Loucy (cell line): ENCODE measurements around the gene ANKRD36.
"Not testable (repeated sequence)": the region's sequence is repeated elsewhere in the genome, so short reads cannot be mapped to it uniquely, and the experiment has no call there.

Experiments used
- H2AFZ ChIP-seq: fragments of 200-600 bp; sonication (generic); 2 replicates; pipeline ENCODE4 v1.6.0; 2016; ENCODE audit warnings: antibody characterized with exemption, mild to moderate bottlenecking, low read length, moderate library complexity
- H3F3A ChIP-seq: fragments of 200-600 bp; 2 replicates; pipeline ENCODE4 v1.6.0; 2016; ENCODE audit warnings: antibody characterized with exemption, low read depth, mild to moderate bottlenecking
- H3K27me3 ChIP-seq: fragments of 200-600 bp; sonication (generic); 2 replicates; pipeline ENCODE4 v1.6.1; 2014; ENCODE audit warnings: low read length, mild to moderate bottlenecking; ENCODE audit not compliant: insufficient read depth, poor library complexity, severe bottlenecking
- H3K36me3 ChIP-seq: fragments of 200-600 bp; sonication (generic); 2 replicates; pipeline ENCODE4 v1.6.1; 2016; ENCODE audit warnings: low read length; ENCODE audit not compliant: insufficient read depth
- H3K4me1 ChIP-seq: fragments of 200-600 bp; sonication (generic); 2 replicates; pipeline ENCODE4 v1.5.1; 2014; ENCODE audit warnings: low read length, mild to moderate bottlenecking; ENCODE audit not compliant: insufficient read depth, poor library complexity, severe bottlenecking
- H3K4me2 ChIP-seq: fragments of 200-600 bp; sonication (generic); 2 replicates; pipeline ENCODE4 v1.6.0; 2014; ENCODE audit warnings: antibody characterized with exemption, low read length, low read depth, mild to moderate bottlenecking; ENCODE audit not compliant: poor library complexity, severe bottlenecking
- H3K4me3 ChIP-seq: fragments of 200-600 bp; sonication (generic); 2 replicates; pipeline ENCODE4 v1.5.1; 2014; ENCODE audit warnings: low read length, mild to moderate bottlenecking, mixed read lengths; ENCODE audit not compliant: poor library complexity, severe bottlenecking
- H3K79me2 ChIP-seq: fragments of 200-600 bp; sonication (generic); 2 replicates; pipeline ENCODE4 v1.6.1; 2014; ENCODE audit warnings: low read length; ENCODE audit not compliant: insufficient read depth
- H3K9ac ChIP-seq: fragments of 200-600 bp; sonication (generic); 2 replicates; pipeline ENCODE4 v1.6.0; 2014; ENCODE audit warnings: mild to moderate bottlenecking, low read depth, low read length, moderate library complexity; ENCODE audit not compliant: poor library complexity, severe bottlenecking
- H3K9me2 ChIP-seq: fragments of 200-600 bp; sonication (generic); replicated peaks from 2 replicates; pipeline ENCODE4 v1.6.1; 2016; ENCODE audit warnings: low read depth, low read length, mixed read lengths
- H3K9me3 ChIP-seq: fragments of 200-600 bp; sonication (generic); 2 replicates; pipeline ENCODE4 v1.6.1; 2014; ENCODE audit warnings: mild to moderate bottlenecking, antibody characterized with exemption, low read length, low read depth; ENCODE audit not compliant: insufficient read depth
- H4K20me1 ChIP-seq: fragments of 200-600 bp; sonication (generic); 2 replicates; pipeline ENCODE4 v1.6.0; 2014; ENCODE audit warnings: antibody characterized with exemption, low read length, mild to moderate bottlenecking; ENCODE audit not compliant: insufficient read depth, poor library complexity, severe bottlenecking
- EZH2phosphoT487 ChIP-seq: fragments of 200-600 bp; IDR thresholded peaks from 2 replicates; pipeline ENCODE4 v1.6.1; 2018; ENCODE audit warnings: antibody characterized with exemption, mild to moderate bottlenecking, moderate library complexity, borderline replicate concordance
- TF ChIP-seq, protein P1 (sequence below): fragments of 200-600 bp; sonication (generic); conservative IDR thresholded peaks from 2 replicates; pipeline ENCODE4 v1.5.1; 2014; ENCODE audit warnings: mild to moderate bottlenecking, antibody characterized with exemption, low read length

Gene ANKRD36

DNA sequence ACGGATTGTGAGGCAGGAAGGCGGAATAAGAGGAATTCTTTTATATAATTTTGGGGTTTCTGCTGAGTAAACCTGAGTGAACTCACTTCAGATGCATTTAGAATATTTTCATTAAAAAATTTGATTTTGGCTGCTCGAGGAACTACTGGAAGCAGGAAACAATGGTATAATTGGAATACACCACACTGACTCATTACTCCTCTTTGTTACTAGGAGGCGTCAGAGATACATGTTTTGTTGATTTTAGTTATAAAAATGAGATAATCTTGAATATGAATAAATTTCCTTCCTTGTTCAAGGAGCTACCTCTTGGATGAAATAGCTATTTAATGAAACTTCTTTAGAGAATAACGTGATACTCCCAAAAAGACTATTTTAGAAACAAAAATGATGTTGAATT, 97.4 kb downstream of the ANKRD36 start:
- Histone ChIP-seq H3K9me2 (no peaks in the 10 kb centered on the region), H2AFZ (no peak overlapping the region), H3K36me3 (peaks cover 5% of the 10 kb centered on the region; the same call in 1 of the 2 replicates), H3K9me3 (no peaks in the 10 kb centered on the region), H3K4me1 (no peaks in the 10 kb centered on the region), H3K79me2 (no peaks in the 10 kb centered on the region), H4K20me1 (no peaks in the 10 kb centered on the region), H3K27me3 (no peaks in the 10 kb centered on the region), H3K9ac (no peak overlapping the region), H3K4me2 (no peak overlapping the region), H3F3A (no peaks in the 10 kb centered on the region), H3K4me3 (no peak overlapping the region)
- no peak for TF ChIP-seq EZH2phosphoT487
- TF ChIP-seq, protein P1, sequence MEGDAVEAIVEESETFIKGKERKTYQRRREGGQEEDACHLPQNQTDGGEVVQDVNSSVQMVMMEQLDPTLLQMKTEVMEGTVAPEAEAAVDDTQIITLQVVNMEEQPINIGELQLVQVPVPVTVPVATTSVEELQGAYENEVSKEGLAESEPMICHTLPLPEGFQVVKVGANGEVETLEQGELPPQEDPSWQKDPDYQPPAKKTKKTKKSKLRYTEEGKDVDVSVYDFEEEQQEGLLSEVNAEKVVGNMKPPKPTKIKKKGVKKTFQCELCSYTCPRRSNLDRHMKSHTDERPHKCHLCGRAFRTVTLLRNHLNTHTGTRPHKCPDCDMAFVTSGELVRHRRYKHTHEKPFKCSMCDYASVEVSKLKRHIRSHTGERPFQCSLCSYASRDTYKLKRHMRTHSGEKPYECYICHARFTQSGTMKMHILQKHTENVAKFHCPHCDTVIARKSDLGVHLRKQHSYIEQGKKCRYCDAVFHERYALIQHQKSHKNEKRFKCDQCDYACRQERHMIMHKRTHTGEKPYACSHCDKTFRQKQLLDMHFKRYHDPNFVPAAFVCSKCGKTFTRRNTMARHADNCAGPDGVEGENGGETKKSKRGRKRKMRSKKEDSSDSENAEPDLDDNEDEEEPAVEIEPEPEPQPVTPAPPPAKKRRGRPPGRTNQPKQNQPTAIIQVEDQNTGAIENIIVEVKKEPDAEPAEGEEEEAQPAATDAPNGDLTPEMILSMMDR: no peak

DNA sequence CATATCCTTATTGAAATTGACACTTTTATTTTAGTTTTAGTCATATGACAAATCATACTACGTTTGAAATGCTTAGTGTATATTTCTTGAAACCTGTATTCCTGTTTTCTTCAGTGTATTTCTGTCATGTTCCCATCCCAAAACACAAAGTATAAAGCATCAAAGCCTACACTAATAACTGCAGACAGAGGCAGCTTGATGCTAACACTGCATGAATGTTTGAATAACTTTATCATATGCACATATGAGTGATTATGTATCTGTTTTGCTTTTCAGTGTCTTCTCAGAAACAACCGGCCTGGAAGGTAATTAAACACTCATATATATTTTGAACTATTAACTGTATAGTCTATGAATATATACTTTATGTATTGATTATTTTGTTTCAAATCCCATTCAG, 102.1 kb downstream of the ANKRD36 start:
- H3K27me3 ChIP-seq, H3K9ac ChIP-seq, H2AFZ ChIP-seq, H3K36me3 ChIP-seq, H4K20me1 ChIP-seq, H3K9me2 ChIP-seq, H3F3A ChIP-seq, H3K4me3 ChIP-seq, H3K9me3 ChIP-seq, H3K79me2 ChIP-seq, H3K4me2 ChIP-seq, H3K4me1 ChIP-seq: not testable (repeated sequence)

DNA sequence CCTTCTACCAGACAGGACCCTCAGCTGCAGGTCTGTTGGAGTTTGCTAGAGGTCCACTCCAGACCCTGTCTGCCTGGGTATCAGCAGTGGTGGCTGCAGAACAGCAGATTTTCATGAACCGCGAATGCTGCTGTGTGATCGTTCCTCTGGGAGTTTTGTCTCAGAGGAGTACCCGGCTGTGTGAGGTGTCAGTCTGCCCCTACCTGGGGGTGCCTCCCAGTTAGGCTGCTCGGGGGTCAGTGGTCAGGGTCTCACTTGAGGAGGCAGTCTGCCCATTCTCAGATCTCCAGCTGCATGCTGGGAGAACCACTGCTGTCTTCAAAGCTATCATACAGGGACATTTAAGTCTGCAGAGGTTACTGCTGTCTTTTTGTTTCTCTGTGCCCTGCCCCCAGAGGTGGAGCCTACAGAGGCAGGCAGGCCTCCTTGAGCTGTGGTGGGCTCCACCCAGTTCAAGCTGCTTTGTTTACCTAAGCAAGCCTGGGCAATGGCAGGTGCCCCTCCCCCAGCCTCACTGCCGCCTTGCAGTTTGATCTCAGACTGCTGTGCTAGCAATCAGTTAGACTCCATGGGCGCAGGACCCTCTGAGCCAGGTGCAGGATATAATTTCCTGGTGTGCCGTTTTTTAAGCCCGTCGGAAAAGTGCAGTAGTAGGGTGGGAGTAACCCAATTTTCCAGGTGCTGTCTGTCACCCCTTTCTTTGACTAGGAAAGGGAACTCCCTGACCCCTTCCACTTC, 118.1 kb downstream of the ANKRD36 start:
- H3K79me2 ChIP-seq, H4K20me1 ChIP-seq, H3K9me3 ChIP-seq, H3K36me3 ChIP-seq, H3K9me2 ChIP-seq, H3F3A ChIP-seq, H3K4me3 ChIP-seq, H3K27me3 ChIP-seq, H3K9ac ChIP-seq, H2AFZ ChIP-seq, H3K4me2 ChIP-seq, H3K4me1 ChIP-seq: not testable (repeated sequence)

DNA sequence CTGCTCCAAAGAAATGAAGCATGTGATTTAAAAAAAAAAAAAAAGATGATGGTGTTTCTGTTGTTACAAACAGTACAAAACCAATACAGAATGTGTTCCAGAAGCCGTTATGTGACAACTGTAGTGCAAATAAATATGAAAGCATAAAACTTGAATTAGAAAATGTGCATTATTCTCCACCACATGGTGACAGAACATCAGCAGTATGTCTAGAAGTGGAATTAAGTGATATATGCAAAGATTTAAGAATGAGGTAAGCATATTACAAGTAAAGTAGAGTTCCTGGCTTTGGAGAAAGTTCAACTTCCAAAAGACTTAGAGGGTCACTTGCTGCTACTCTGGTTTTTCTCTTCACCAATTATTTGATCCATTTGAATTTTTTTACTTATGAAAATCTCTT, 120.0 kb downstream of the ANKRD36 start:
- H4K20me1 ChIP-seq, H3K36me3 ChIP-seq, H3K4me2 ChIP-seq, H3K9ac ChIP-seq, H3K27me3 ChIP-seq, H3K4me3 ChIP-seq, H3K9me2 ChIP-seq, H3F3A ChIP-seq, H3K4me1 ChIP-seq, H2AFZ ChIP-seq, H3K79me2 ChIP-seq, H3K9me3 ChIP-seq: not testable (repeated sequence)

DNA sequence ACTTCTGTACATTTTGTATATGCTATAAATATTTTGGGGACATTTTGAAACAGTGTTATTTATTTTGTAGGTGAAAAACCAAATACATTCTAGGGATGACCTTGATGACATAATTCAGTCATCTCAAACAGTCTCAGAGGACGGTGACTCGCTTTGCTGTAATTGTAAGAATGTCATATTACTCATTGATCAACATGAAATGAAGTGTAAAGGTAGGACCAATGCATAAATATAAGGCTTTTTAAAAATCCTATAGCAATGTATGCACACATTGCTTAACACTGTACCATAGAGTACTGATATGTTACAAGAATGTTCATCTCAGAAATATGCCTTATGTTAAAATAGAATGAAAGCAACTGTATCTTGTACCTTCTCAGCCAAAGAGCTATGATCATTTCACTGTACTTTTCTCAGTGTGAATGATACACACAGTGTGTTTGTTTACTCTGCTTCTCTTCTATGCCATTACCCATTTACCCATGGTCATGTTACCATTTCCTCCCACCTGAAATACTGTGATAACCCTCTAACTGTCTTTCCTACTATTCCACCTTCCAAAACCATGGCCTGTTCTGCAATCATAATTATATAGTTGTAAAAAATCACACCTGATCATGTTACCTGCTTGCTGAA, 120.8 kb downstream of the ANKRD36 start:
- H3K27me3 ChIP-seq, H3K4me3 ChIP-seq, H3K9ac ChIP-seq, H4K20me1 ChIP-seq, H3K9me3 ChIP-seq, H3F3A ChIP-seq, H3K79me2 ChIP-seq, H3K36me3 ChIP-seq, H3K9me2 ChIP-seq, H3K4me2 ChIP-seq, H2AFZ ChIP-seq, H3K4me1 ChIP-seq: not testable (repeated sequence)

DNA sequence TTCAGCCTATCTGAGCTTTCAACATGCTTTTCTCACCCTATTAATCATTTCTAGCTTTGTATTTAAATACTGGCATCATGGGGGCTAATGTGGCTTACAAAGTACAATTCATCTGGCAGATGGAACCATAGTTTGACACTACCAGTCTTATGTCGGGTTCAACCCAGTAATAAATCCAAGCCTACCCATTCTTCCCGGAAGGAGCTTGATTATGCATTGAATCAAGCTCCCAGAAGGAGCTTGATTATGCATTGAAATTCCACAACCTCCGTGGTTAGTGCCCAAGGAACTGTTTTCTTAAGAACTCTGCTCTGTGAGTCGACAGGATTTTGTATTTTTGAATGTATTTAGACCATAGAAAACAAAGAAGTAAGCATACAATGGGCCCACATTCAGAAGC, 148.2 kb downstream of the ANKRD36 start:
- H3F3A ChIP-seq, H3K9ac ChIP-seq, H3K4me2 ChIP-seq, H3K4me1 ChIP-seq, H3K27me3 ChIP-seq, H2AFZ ChIP-seq, H4K20me1 ChIP-seq, H3K9me2 ChIP-seq, H3K9me3 ChIP-seq, H3K36me3 ChIP-seq, H3K79me2 ChIP-seq, H3K4me3 ChIP-seq: not testable (repeated sequence)
